GM18507 (cell line): Measurements from ENCODE around the gene NCAPH2.

Experiments used
- DNase-seq: peaks from one replicate; pipeline ENCODE4 v3.0.0; 2011; ENCODE audit warnings: low read depth; ENCODE audit not compliant: insufficient read length; ENCODE audit errors: extremely low spot score
- FAIRE-seq: peaks from 2 replicates; lab custom pipeline; 2011; peaks lifted over from hg19 to GRCh38; lab: Jason Lieb, UNC

Gene NCAPH2

DNA sequence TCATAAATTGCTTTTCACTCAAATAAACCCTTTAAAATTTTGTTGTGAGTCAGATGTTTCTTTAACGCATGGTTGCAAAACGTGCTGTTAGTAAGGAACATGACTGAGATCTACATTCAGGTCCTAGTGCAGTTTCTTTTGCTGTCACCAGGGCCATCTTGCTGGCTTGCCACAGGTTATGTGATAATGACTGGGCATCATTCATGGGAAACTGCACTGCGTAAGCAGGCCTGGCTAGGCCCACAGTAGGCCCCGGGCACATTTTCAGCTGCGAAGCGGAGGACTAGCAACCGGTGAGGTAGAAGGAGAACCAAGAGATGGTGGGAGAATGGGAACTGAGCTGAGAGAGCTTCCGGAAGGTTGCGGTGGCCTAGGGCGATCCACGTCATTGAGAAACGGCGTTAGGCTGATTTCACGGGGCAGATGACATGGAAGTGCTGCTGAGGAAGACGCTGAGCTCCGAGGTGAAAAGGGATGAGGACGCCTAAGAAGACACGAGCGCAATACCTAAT lies 34.4 kb downstream of the NCAPH2 start:
- peak; percentile 98 for FAIRE-seq
- no peak for DNase-seq

DNA sequence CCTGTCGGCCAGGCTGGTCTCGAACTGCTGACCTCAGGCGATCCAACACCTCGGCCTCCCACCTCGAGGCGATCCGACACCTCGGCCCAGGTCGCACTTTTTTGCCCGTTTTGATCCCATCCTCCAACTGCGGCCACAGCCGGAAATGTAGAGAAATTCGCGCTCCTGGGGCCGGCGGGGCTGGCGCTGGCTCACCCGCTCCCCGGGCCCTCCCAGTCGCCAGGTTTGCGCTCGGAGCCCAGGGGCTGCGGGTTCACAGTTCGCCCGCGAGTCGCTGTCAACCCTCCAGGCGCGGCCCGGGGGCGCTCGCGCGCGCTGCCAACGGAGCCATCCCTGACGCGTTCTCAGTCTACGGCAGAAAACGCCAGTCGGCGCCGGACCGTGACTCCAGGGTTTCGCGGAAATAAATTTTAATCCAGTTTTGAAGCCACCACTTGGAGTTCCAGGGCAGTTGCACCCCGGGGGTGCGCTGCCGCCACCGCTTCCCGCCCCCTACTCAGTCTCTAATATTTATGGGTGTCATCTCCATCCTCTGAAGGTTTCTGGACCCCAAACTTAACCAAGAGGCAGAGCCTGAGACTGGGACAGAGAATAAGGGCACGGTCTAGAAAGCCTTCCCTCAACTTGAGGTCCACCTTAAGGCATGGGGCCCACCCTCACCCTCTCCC lies 36.2 kb downstream of the NCAPH2 start:
- FAIRE-seq = peak; percentile 93
- DNase-seq = no peak

DNA sequence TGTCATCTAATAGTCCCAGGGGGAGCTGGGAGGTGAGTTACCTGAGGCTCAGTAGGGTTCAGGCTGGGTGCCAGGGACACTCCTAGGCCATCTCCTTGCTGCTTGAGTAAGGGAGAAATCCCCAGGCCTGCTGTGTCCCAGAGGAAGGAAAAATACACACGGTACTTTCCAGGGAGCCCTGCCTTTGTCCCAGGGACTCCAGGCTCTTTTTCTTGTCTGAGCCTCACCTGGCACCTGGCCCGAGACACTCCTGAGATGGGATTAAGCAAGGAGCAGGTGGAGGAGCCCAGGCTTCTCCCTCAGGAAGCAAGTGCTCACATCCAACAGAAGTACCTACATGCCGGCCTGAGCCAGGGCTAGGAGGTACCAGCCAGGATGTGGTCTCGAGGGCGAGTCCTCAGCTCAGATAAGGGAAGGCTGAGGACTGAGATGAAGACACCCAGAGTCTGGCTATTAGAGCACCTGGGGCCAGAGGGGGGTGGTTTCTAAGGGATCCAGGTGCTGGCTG lies 36.8 kb downstream of the NCAPH2 start:
- peak; percentile 31 for FAIRE-seq
- DNase-seq = no peak

DNA sequence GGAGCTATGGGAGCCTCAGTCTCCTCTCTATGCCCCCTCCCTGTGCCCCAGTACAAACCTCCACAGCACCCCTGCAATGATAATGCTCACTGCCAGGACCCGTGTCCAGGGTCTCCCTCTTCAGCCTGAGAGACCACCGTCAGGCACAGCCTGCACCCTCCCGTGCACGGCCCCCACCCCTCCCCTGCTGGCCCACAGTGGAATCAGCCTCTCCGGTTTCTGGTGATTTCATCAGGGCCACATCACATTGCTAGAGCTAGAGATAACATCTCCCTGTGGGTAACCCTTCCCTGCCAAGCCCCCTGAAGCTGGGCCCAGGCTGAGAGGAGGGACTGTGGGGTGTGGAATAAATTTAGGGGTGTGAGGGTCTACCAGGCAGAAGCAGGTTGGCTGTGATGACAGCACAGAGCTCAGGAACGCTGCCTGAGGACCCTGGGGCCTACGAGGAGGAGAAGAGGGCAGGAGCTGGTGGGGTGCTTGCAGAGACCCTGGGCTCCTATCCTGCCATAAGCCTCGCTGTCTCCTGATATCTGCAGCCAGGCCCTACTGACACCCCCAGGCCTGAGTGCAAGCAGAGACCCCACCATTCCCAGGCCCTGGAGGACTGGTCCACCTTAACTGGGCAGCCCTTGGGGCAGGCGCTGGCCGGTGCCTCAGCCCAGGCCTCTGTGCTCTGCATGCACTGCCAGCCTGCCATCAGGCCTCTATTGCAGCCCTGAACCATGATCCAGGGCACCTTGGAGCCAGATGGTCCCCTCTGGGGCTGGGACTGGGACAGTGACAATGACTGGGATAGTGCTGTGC lies 37.7 kb downstream of the NCAPH2 start, which contains the start of gene KLHDC7B:
Gene KLHDC7B, plus strand, starts transcription at position 378 of the 804 bp plus-strand sequence. Its CDS starts 345 bp downstream, at position 723.
- FAIRE-seq (no peak), DNase-seq (no peak)

DNA sequence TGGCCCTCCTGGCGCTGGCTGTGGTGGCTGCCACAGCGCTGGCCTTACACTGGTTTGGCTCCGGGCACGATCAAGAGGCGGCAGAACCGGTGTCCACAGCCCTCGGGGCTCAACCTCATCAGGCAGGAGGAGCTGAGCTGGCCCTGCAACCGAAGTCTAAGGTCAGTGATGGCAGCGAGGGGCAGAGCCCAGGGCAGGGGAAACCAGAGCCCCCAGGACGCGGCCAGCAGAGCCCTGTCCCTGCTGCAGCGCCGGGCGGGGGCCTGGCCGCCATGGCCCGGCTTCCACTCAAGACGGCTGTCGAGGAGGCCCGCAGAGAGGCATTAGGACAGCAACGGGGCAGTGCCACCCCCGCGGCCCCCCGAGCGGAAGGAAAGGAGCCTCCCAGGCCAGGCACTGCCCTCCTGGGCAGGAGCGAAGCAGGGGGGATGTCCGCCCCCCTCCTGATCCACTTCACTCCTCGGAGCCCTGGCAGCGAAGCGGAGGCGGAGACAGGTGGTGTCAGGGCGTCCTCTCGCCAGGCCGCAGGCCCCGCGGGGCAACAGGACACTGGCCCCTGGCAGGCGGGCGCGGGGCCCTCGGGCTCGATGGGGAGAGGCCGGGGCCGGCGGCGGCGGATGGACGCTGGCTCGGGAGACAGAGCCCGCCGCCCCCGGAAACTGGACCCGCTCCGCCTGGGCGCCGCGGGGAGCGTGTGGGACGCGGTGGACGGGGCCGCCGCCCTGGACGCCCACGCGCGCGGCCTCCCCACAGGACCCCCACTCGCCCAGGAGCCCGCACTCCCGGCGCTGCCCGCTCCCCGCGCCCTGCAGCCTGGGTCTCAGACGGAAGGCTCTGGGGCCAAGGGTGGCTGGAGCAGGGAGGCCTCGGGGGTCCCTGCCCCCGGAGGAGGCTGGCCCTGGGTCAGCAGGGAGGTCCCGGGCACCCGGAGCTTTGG lies 38.6 kb downstream of the NCAPH2 start:
- DNase-seq (no peak), FAIRE-seq (no peak)

DNA sequence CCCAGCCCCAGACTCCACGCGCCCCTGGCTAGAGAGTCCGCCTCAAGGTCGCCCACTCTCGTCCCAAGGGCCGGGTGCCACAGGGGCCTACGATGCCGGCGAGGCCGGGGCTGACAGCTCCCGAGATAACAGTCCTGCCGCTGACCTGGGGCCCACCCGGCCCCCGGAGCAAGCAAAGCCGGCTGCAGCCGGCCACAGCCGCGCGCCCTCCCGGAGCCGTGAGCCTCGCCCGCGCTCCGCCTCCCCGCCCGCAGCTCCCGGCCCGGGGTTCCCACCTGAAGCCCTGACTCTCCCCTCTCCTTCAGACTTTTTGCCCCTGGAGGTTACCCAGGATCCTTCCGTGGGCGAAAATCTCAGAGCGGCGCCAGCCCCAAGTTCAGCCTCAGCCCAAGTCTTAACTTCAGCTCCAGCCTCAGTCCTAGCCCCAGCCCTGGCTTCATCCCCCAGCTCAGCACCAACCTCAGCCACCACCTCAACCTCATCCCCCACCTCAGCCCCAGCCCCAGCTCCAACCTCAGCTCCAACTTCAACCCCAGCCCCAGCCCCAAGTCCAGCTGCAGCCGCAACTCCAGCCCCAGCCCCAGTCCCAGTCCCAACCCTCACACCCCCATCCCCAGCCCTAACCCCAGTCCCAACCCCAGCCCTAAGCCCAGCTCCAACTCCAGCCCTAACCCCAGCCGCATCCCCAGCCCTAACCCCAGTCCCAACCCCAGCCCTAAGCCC lies 39.4 kb downstream of the NCAPH2 start:
- no peak for DNase-seq
- no peak for FAIRE-seq

DNA sequence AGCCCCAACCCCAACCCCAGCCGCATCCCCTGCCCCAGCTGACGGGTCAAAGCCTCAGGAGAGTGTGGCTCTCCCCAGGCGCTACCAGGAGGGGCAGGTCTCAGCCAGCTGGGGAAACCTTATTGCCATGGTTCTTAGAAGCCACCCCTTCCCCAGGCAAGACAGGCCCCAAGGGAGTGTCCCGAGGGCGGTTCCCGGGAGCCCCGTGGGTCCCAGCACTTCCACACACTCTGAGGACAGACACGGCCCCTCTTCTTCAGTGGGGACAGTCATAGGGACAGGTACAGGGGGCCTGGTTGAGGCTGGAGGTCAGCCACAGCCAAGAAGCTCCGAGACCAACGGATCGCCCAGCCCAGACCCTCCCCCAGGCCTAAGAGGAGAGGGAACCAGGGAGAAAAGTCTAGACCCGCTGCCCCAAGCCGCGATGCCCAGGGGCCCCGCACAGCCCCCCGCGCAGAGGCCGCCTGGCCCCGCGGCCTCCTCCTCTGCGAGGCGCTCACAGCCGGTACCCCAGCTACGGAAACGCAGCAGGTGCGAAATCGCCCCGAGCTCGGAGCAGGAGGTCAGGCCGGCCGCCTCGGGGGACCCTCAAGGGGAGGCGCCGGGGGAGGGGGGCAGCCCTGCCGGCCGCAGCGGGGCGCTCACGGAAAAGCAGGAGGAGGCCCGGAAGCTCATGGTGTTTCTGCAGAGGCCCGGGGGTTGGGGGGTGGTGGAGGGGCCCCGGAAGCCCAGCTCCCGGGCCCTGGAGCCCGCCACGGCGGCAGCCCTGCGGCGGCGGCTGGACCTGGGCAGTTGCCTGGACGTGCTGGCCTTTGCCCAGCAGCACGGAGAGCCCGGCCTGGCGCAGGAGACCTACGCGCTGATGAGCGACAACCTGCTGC lies 40.3 kb downstream of the NCAPH2 start:
- DNase-seq = no peak
- no peak for FAIRE-seq

DNA sequence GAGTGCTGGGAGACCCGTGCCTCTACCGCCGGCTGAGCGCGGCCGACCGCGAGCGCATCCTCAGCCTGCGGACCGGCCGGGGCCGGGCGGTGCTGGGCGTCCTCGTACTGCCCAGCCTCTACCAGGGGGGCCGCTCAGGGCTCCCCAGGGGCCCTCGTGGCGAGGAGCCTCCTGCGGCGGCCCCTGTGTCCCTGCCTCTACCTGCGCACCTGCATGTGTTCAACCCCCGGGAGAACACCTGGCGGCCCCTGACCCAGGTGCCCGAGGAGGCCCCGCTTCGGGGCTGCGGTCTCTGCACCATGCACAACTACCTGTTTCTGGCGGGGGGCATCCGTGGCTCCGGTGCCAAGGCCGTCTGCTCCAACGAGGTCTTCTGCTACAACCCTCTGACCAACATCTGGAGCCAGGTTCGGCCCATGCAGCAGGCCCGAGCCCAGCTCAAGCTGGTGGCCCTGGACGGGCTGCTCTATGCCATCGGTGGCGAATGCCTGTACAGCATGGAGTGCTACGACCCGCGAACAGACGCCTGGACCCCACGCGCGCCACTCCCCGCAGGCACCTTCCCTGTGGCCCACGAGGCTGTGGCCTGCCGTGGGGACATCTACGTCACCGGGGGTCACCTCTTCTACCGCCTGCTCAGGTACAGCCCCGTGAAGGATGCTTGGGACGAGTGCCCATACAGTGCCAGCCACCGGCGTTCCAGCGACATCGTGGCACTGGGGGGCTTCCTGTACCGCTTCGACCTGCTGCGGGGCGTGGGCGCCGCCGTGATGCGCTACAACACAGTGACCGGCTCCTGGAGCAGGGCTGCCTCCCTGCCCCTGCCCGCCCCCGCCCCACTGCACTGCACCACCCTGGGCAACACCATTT lies 41.1 kb downstream of the NCAPH2 start:
- DNase-seq (no peak), FAIRE-seq (no peak)

DNA sequence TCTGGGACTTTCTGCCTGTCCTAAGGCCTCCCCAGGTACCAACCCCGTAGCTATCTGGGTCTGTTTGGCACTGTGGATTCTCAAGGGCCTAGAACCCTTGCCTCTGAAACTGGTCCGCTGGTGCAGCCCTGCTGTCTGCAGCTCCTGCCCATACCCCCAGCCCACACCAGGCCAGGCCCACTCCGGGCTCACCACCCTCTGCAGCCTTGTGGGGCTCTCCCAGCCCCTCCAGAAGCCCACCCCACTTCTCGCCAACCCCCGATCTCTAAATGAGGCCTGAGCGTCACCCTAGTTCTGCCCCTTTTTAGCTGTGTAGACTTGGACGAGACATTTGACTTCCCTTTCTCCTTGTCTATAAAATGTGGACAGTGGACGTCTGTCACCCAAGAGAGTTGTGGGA lies 42.4 kb downstream of the NCAPH2 start:
- DNase-seq (no peak), FAIRE-seq (no peak)

DNA sequence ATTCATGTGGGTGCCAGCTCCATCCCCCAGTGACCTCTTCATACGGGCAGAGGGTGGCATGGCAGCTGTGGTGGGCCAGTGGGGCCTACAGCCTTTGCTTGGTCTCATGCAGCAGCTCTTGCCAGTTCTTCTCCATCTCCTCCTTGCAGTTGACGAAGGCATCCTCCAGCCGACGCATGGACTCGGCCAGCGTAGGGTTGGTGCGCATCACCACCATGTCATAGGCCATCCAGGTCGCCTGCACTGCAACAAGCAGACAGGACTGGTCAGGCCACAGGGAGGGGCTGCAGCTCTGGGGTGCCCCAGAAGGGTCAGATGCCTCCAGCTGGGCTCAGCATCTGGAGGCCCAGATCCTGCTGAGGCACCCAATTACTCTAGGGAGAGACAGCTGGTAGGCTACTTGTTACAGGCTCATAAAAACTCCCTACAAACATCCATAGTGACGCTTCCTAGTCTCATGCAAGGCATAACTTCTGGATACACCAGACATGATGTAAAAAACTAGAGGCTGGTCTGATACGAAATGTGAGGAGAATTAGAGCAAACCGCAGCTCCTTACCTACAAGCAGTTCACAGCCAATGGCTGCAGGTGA lies 43.2 kb downstream of the NCAPH2 start:
- FAIRE-seq (no peak), DNase-seq (no peak)

DNA sequence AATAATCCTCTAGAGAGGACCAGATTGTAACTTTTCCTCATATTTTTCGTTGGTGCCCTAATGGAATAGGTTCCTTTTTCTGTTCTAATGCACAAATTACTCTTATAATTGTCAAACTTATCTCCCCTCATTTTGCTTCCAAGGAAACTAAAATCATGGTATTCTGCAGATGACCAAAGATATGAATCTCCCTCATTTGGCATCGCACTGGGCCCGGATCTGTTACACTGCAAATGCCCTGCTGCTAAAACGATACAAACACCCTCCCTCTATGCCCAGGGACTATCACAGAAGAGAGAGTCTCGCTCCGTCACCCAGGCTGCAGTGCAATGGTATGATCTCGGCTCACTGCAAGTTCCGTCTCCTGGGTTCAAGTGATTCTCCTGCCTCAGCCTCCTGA lies 45.3 kb downstream of the NCAPH2 start:
- no peak for DNase-seq
- FAIRE-seq = no peak

DNA sequence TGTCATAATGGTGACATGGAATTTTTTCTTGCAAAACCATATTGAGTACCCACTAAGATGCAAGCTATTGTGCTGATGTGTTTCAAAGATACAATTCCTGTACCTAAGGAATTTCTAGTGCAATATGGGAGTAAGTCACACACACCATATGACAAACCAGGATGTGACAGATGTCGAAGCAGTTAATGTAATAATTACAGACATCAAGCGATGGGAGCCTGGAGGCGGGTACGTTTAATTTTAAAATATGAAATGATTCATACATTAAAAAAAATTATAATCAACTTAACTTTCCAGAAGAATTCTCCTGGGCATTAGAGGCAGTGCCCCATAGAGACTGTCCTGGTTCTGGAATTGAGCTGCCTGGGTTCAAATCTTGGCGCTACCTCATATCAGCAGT lies 48.7 kb downstream of the NCAPH2 start:
- no peak for FAIRE-seq

DNA sequence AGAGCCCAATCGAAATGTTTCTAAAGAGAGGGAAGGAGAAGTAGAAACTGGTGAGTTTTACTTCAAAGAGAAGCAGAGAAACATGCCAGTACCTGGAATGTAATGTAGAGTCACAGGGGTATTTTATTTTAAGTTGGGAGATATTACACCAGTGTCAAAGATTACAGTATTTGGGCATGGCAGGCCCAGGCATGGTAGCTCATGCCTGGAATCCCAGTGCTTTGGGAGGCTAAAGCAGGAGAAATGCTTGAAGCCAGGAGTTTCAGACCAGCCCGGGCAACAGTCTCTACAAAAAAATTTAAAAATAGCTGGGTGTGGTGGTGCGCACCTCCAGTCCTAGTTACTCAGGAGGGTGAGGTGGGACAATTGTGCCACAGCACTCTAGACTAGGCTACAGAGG lies 52.0 kb downstream of the NCAPH2 start:
- no peak for FAIRE-seq
- DNase-seq = no peak

More for the DNA sequence above, 48.7 kb downstream of the NCAPH2 start:
- no peak for DNase-seq

DNA sequence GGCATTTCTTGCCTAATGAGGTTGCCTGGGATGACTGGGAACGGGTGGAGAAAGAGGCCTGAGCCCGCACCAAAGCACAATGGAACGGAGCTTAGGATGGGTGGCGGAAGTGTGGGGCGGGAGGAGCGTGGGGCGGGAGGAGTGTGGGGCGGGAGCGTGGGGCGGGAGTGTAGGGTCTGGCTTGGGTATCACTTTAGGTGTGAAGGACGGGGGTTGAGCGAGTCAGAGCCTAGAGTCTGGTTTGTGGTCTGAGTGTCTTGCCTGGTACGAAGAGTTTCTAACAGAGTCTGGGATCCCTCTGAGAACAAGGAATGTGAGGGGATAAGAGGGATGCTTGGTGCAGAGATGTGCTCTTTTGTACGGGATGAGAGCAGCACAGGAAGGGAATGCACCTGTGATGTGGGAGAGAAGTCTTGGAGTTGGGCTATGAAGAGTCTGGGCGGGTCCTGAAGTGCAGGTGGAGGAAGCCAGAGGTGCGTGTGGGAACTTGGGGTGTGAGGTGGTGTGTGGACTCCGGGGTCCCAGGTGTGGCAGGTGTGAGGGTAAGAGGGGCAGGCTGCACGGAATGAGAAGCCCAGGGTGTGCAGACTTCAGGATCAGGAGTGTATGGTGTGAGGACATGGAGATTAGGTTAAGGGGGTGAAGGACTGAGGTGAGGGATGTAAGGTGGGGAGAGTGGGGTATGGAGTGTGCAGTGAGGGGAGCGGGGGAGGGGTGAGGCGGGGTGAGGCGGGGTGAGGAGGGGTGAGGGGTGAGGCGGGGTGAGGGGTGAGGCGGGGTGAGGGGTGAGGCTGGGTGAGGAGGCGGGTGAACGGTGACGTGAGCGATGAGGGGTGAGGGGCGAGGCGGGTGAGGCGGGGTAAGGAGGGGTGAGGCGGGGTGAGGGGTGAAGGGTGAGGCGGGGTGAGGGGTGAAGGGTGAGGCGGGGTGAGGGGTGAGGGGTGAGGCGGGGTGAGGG lies 53.7 kb downstream of the NCAPH2 start:
- DNase-seq (no peak), FAIRE-seq (no peak)

DNA sequence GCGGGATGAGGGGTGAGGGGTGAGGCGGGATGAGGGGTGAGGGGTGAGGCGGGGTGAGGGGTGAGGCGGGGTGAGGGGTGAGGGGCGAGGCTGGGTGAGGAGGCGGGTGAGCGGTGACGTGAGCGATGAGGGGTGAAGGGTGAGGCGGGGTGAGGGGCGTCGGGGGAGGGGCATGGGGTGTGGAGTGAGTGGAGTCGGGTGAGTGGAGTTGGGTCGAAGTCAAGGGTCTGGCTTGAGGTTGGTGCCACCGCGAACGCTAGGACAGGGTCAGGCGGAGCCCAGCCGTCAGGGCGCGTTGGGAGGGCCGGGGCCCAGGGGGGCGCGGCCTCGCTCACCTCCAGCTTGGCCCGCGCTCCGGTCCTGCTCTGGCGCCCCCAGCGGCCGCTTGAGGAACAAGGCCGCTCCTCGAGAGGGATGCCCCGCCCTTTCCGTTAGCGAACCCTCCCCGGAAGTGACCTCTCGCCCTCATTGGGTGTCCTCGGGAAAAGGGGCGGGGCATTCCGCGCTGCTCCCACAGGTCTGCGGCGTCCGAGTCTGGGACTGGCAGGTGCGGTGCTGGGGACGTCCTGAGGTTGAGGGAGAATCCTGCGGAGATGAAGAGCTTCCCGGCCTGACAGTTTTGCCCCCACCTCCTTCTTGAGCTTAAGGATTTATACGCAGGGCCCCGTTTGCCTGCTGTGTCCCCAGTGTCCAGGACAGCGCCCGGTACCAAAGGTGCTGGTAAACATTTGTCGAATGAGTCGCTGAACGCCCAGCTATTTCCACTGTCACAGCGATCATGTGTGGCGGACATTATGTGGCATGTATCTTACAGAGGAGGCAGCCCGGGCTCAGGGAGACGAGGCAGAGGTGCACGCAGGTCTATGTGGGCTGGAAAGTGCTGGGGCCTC lies 54.7 kb downstream of the NCAPH2 start, which contains the start of gene SYCE3:
Gene SYCE3, minus strand, starts transcription at position 397 of the 890 bp plus-strand sequence. CDS start 6,514 bp downstream, outside the sequence.
- peak; percentile 83 for DNase-seq
- peak; percentile 98 for FAIRE-seq
